ENCODE data around the gene CHAF1B.

Gene CHAF1B

GRCh38 chr21:36420571-36421339, 35.6 kb downstream of the CHAF1B start:
- Histone ChIP-seq H3K9me2 (replicated peaks; ENCODE audit: insufficient read depth, low read length) (no peaks in the 10 kb centered on the region), H4K20me1 (ENCODE audit: low read depth, low read length) (no peaks in the 10 kb centered on the region), H3K4me2 (ENCODE audit: low read depth, low read length, poor library complexity, severe bottlenecking) (no peak overlapping the region), H3F3A (ENCODE audit: insufficient read depth) (no peaks in the 10 kb centered on the region), H3K27me3 (ENCODE audit: low read length) (no peaks in the 10 kb centered on the region), H3K79me2 (ENCODE audit: insufficient read depth, low read length) (no peaks in the 10 kb centered on the region), H3K27ac (ENCODE audit: low read depth, low read length) (no peak overlapping the region), H3K4me3 (ENCODE audit: insufficient read depth, low read length, poor library complexity, severe bottlenecking) (no peak overlapping the region), H3K9ac (ENCODE audit: low read length) (no peak overlapping the region), H3K36me3 (ENCODE audit: low read length) (peaks cover 5% of the 10 kb centered on the region; the same call in 1 of the 2 replicates), H2AFZ (ENCODE audit: low read depth, low read length, severe bottlenecking) (no peak overlapping the region), H3K9me3 (ENCODE audit: insufficient read depth, low read length) (no peaks in the 10 kb centered on the region)
- TF ChIP-seq CTCF (IDR thresholded peaks at IDR 0.05; ENCODE audit: insufficient read depth, low read length, poor library complexity, severe bottlenecking) (no peak), EZH2phosphoT487 (conservative IDR thresholded peaks at IDR 0.05; ENCODE audit: low read length) (no peak)

- H3K4me3 ChIP-seq (ENCODE audit: insufficient read depth, low read length, poor library complexity, severe bottlenecking) = no peak overlapping the region
- H2AFZ ChIP-seq (ENCODE audit: low read depth, low read length, severe bottlenecking) = no peak overlapping the region
- no peaks in the 10 kb centered on the region for H4K20me1 ChIP-seq (ENCODE audit: low read depth, low read length)
- no peaks in the 10 kb centered on the region for H3K36me3 ChIP-seq (ENCODE audit: low read length)
- H3K9ac ChIP-seq (ENCODE audit: low read length) = no peak overlapping the region
- H3K9me2 ChIP-seq (replicated peaks; ENCODE audit: insufficient read depth, low read length) = no peaks in the 10 kb centered on the region
- H3K4me2 ChIP-seq (ENCODE audit: low read depth, low read length, poor library complexity, severe bottlenecking) = no peak overlapping the region
- H3K9me3 ChIP-seq (ENCODE audit: insufficient read depth, low read length) = no peaks in the 10 kb centered on the region
- peak; percentile 67 for TF ChIP-seq CTCF (IDR thresholded peaks at IDR 0.05; ENCODE audit: insufficient read depth, low read length, poor library complexity, severe bottlenecking)
- TF ChIP-seq EZH2phosphoT487 (conservative IDR thresholded peaks at IDR 0.05; ENCODE audit: low read length) = no peak
- no peaks in the 10 kb centered on the region for H3K79me2 ChIP-seq (ENCODE audit: insufficient read depth, low read length)
- no peak overlapping the region for H3K27ac ChIP-seq (ENCODE audit: low read depth, low read length)
- H3F3A ChIP-seq (ENCODE audit: insufficient read depth) = no peaks in the 10 kb centered on the region
- H3K27me3 ChIP-seq (ENCODE audit: low read length) = no peaks in the 10 kb centered on the region
These were observed 37.3 kb downstream of the CHAF1B start for GRCh38 chr21:36422279-36423098.

GRCh38 chr21:36423771-36424433, 38.7 kb downstream of the CHAF1B start:
- no peaks in the 10 kb centered on the region for H3K9me2 ChIP-seq (replicated peaks; ENCODE audit: insufficient read depth, low read length)
- no peaks in the 10 kb centered on the region for H3K9me3 ChIP-seq (ENCODE audit: insufficient read depth, low read length)
- no peak overlapping the region for H2AFZ ChIP-seq (ENCODE audit: low read depth, low read length, severe bottlenecking)
- no peak overlapping the region for H3K27ac ChIP-seq (ENCODE audit: low read depth, low read length)
- no peak overlapping the region for H3K9ac ChIP-seq (ENCODE audit: low read length)
- TF ChIP-seq EZH2phosphoT487 (conservative IDR thresholded peaks at IDR 0.05; ENCODE audit: low read length) = no peak
- TF ChIP-seq CTCF (IDR thresholded peaks at IDR 0.05; ENCODE audit: insufficient read depth, low read length, poor library complexity, severe bottlenecking) = no peak
- no peaks in the 10 kb centered on the region for H4K20me1 ChIP-seq (ENCODE audit: low read depth, low read length)
- H3K36me3 ChIP-seq (ENCODE audit: low read length) = no peaks in the 10 kb centered on the region
- no peak overlapping the region for H3K4me2 ChIP-seq (ENCODE audit: low read depth, low read length, poor library complexity, severe bottlenecking)
- H3K27me3 ChIP-seq (ENCODE audit: low read length) = no peaks in the 10 kb centered on the region
- H3K79me2 ChIP-seq (ENCODE audit: insufficient read depth, low read length) = no peaks in the 10 kb centered on the region
- no peak overlapping the region for H3K4me3 ChIP-seq (ENCODE audit: insufficient read depth, low read length, poor library complexity, severe bottlenecking)
- no peaks in the 10 kb centered on the region for H3F3A ChIP-seq (ENCODE audit: insufficient read depth)
